HG02981 (cell line): ENCODE results near the gene GRIK5.
"Not testable (repeated sequence)": the region's sequence is repeated elsewhere in the genome, so short reads cannot be mapped to it uniquely, and the experiment has no call there.

Source experiments
- ATAC-seq: cut with Tn5 transposase; IDR thresholded peaks from one replicate; pipeline ENCODE4 v1.9.1; 2021; ENCODE audit warnings: mild to moderate bottlenecking, moderate library complexity; ENCODE audit not compliant: unreplicated experiment

GRIK5 gene

GRCh38 chr19:41991925-41992569 is 78.0 kb downstream of the GRIK5 start:
- ATAC-seq = not testable (repeated sequence)

DNA sequence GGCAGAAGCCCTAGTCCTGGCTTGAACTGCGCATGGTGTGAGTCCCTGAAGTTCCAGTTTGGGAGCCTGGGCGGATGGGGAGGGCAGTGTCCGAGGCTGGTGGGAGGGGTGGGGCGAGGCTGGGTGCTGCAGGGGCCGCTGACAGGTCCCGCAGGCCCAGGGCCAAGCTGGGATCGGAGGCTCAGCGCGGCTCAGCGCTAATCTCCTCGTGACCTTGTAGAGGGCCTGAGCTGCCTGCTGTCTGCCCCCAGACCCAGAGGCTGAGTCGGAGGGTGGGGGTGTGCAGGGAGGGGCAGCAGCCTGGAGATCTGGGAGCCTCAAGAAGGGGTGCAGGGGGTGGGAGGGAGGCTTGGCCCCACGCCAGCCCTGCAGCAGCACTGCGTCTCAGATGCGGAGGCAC is 79.0 kb downstream of the GRIK5 start:
- no peak for ATAC-seq

DNA sequence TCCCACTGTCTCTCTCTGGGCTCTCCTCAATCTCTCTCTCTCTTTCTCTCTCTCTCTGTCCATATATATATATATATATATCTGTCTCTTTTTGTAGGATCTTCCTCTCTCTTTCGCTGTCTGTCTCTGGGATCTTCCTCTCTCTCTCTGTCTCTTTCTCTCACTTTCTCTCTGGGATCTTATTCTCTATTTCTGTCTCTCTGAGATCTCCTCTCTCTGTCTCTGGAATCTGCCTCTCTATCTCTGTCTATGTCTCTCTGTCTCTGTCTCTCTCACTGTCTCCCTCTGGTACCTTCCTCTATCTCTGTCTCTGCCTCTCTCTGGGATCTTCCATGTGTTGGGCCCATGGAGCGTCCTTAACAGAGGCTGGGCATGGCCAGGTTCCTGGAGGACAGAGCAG is 79.4 kb downstream of the GRIK5 start:
- ATAC-seq = no peak

DNA sequence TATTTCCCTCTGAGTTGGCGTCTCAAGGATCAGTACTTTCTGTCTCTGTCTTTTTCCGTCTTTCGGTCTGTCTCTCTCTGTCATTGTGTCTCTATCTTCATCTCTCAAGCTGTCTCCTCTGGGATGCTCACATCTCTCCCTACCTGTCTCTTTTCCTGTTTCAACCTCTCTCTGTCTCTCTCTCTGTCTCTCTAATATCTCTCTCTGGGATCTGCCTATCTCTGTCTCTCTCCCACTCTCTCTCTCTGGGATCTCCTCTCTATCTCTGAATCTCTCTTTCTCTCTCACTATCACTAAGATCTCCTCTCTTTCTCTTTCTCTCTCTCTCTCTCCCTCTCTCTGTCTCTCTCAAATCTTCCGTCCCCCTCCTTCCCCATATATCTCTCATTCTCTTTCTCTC is 80.0 kb downstream of the GRIK5 start:
- ATAC-seq = no peak

DNA sequence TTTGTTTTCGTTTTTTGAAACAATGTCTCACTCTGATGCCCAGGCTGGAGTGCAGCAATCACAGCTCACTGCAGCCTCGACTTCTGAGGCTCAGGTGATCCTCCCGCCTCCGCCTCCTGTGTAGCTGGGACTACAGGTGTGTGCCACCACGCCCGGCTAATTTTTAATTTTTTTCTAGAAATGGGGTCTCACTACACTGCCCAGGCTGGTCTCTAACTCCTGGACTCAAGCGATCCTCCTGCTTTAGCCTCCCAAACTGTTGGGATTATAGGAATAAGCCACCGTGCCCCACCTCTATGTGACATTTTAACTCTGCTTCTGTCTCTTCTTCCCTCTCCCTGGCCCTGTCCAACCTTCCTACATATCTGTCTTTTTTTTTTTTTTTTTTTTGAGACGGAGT is 81.1 kb downstream of the GRIK5 start:
- no peak for ATAC-seq

DNA sequence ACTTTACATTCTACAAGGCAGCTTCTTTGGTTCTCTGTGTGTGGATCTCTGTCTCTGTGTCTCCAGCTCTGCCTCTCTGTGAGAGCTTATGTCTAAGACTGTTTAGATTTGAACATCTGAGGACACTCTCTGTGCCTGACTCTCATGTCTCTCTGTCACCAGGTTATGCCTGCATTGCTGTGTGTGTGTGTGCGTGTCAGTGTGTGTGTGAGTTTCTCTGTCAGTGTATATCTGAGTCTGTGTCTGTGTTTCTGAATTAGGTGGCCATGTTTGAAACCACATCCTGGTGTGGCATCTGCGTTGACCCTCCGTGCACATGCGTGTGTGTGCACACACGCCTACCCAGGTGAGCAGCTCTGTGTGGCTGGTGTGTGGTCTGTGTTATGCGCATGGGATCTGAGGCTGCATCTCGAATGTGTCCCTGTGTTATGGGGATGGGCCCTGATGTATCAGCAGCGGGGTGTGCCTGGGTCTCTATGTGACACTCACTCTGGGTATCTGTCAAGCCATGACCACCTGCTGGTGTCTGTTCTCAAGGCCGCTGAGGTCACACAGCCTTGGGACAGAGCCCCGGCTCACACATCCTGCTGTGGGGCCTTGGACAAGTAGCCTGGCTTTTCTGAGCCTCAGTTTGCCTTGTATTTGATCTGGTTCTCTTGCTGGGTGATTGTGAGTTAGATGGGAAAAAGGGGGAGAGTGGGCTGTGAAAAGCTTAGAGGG is 82.7 kb downstream of the GRIK5 start:
- no peak for ATAC-seq

- no peak for ATAC-seq
Observed at GRCh38 chr19:41984961-41985360, 85.0 kb downstream of the GRIK5 start.

DNA sequence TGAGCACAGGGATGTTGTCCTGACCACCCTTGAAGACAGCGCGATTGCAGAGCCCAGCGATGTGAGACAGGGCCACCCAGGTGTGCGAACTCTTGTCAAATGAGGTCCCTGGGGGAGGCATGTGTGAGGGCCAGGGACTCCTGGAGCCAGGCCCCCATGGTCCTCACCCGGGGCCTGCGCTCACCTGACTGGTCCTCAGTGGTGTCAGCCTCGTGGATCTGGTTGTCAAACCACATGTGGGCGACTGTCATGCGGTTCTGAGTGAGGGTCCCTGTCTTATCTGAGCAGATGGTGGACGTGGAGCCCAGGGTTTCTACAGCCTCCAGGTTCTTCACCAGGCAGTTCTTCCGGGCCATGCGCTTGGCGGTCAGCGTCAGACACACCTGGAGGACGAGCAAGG is 88.3 kb downstream of the GRIK5 start:
- no peak for ATAC-seq

GRCh38 chr19:41978470-41978869 is 91.5 kb downstream of the GRIK5 start:
- no peak for ATAC-seq

DNA sequence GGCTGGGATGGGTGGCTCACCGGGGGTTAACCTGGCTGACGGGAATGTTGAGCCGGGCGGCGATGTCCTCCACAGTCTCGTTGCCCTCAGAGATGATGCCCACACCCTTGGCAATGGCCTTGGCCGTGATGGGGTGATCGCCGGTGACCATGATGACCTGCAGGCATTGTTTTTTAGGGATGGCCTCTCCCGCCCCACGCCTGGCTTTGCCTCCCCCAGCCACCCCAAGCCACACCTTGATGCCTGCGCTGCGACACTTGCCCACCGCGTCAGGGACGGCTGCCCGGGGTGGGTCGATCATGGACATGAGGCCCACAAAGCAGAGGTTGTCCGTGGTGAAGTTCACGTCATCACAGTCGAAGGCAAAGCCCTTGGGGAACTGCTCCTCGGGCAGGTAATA is 92.1 kb downstream of the GRIK5 start:
- no peak for ATAC-seq

- no peak for ATAC-seq
Observed at GRCh38 chr19:41974652-41975051, 95.4 kb downstream of the GRIK5 start.

GRCh38 chr19:41971363-41971762 is 98.6 kb downstream of the GRIK5 start:
- ATAC-seq = no peak

GRCh38 chr19:41969772-41970458 is 100.1 kb downstream of the GRIK5 start:
- ATAC-seq = no peak

- ATAC-seq = no peak
Observed at GRCh38 chr19:41968751-41969595, 101.0 kb downstream of the GRIK5 start.

DNA sequence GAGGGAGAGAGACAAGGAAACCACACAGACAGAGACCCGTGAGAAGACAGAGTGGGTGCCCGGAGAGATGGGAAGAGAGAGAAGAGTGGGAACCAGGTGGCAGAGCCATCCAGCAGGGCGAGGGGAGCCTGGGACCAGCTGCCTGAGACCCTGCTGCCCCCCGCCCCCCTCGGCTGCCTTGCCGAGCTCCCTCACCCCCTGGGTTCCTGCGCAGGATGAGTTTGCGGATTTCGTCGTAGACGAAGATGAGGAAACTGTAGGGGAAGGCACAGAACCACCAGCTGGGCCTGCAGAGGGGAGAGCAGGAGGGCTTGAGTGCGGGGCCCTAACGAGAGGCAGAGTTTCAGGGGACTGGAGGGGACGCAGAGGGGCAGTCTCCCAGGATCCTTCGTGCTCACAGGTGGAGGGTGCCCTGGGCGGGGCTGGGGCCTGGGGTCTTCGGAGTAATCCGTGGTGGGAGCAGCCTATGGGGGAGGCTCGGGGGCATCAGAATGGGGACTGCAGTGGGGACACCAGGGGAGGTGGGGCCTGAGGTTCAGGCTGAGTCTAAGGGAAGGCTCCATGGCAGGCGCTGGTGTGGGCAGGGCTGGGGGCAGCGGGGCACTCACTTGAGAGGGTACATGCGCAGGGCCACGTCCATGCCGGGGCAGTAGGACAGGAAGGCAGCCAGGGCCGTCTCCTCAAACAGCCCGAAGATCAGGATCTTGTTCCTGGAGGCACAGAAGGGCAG is 102.8 kb downstream of the GRIK5 start:
- no peak for ATAC-seq

- no peak for ATAC-seq
Observed at GRCh38 chr19:41965106-41965505, 104.9 kb downstream of the GRIK5 start.

DNA sequence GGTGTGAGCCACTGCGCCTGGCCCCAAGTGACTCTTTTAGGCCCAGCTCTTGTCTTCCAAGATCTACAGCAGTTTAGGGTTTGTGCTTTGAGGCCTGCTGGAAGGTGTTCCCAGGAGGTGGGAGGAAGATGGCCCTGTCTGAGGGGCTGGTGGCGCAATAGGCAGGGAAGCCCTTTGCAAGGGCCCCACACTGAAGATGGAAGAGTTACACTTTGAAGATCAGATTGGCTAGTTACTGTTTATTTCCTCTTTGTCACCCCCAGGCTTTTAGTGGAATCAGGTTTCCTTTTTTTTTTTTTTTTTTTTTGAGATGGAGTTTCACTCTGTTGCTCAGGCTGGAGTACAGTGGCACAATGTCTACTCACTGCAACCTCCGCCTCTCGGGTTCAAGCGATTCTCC is 109.0 kb downstream of the GRIK5 start:
- ATAC-seq = no peak

- peak; percentile 90 for ATAC-seq
Observed at GRCh38 chr19:41959056-41960053, 110.7 kb downstream of the GRIK5 start, which contains the start of gene RABAC1. TSS of gene RABAC1 (minus strand) at chr19:41959321. CDS start at chr19:41959292, 29 bp downstream.

GRCh38 chr19:41958367-41959055 is 111.5 kb downstream of the GRIK5 start:
- ATAC-seq = peak; percentile 21
